Heart right ventricle (tissue), 16 donors: Measurements from ENCODE around the gene RFX2. TPM values are rescaled to one million over a fixed set of nuclear protein-coding genes. Genes with fewer than 3 reads are reported as not detected.

Source experiments
- ATAC-seq, 8 donors: fragments of 200-7000 bp; cut with Tn5 transposase; one replicate each; pipeline ENCODE4 v1.9.1; 2020; ENCODE audit warnings: mild to moderate bottlenecking in 8 of 8, moderate library complexity in 8 of 8, moderate number of reproducible peaks in 1 of 8
- DNase-seq, 2 donors: peaks; one replicate each; pipeline ENCODE4 v3.0.0-alpha.2; 2020
- H3K27ac ChIP-seq, 10 donors: fragments of 200-600 bp; sonication (generic) in 2 of 10; one replicate each; pipeline versions ENCODE4 v1.5.0 to v1.8.0; 2020 to 2022; ENCODE audit warnings: mild to moderate bottlenecking in 3 of 10
- H3K27me3 ChIP-seq, 7 donors: fragments of 200-600 bp; one replicate each; pipeline ENCODE4 v1.8.0; 2021 to 2022; ENCODE audit warnings: mild to moderate bottlenecking in 2 of 7
- H3K36me3 ChIP-seq, 9 donors: fragments of 200-600 bp; sonication (generic) in 1 of 9; one replicate each; pipeline versions ENCODE4 v1.5.0 to v1.8.0; 2020 to 2022; ENCODE audit warnings: mild to moderate bottlenecking in 2 of 9
- H3K4me1 ChIP-seq, 9 donors: fragments of 200-600 bp; sonication (generic) in 1 of 9; one replicate each; pipeline versions ENCODE4 v1.5.0 to v1.8.0; 2020 to 2022; ENCODE audit warnings: mild to moderate bottlenecking in 4 of 9
- H3K4me3 ChIP-seq, 10 donors: fragments of 200-600 bp; sonication (generic) in 2 of 10; one replicate each; pipeline versions ENCODE4 v1.5.0 to v1.8.0; 2020 to 2022; ENCODE audit warnings: mild to moderate bottlenecking in 7 of 10, moderate library complexity in 2 of 10
- H3K9me3 ChIP-seq, 11 donors: fragments of 200-600 bp in 10 of 11; sonication (generic) in 2 of 11; one replicate each; pipeline versions ENCODE4 v1.5.0 to v1.8.0; 2013 to 2022; ENCODE audit warnings: mild to moderate bottlenecking in 2 of 11, control low read depth in 1 of 11, moderate library complexity in 1 of 11
- whole genome bisulfite sequencing, 2 donors: extraction: QIAGEN DNeasy Blood & Tissue Kit; methylation state at CpG; one replicate each; pipeline ENCODE4 v1.1.7; 2013; ENCODE audit warnings: inconsistent platforms in 1 of 2; 5-methylcytosine and 5-hydroxymethylcytosine counted together
- intact Hi-C, 10 donors: fragments of 100-400 bp; cut with DNase I; formaldehyde crosslinking; loops; one replicate each; pipeline versions ENCODE4 v1.11.1 to v1.14.2; 2022
- polyA plus RNA-seq, 2 donors: library from polyadenylated mRNA; stranded (reverse); fragments of 200-250 nt; gene quantifications; one replicate each; pipeline ENCODE4 v1.2.3, GENCODE V29; 2013
- total RNA-seq, 10 donors: library from RNA; stranded (reverse); fragmentation: NEBNext Ultra II Directional in 3 of 10; extraction: Animal tissue kit (Norgen Biotek cat#: 25700) in 3 of 10; gene quantifications; one replicate each; pipeline versions ENCODE4 v1.2.1 to v1.2.4, GENCODE V29; 2021 to 2023
- TF ChIP-seq, protein P1 (sequence below), 9 donors: fragments of 200-600 bp; sonication (generic) in 2 of 9; IDR thresholded peaks; one replicate each; pipeline versions ENCODE4 v1.5.0 to v1.8.0; 2021 to 2022; ENCODE audit warnings: antibody characterized with exemption in 9 of 9, mild to moderate bottlenecking in 5 of 9, moderate library complexity in 1 of 9
- donor health status: Arrhythmogenic right ventricular cardiomyopathy.
- donor health status: ischemic (EF 13 %, LVEDD 7.1; RV severe dilation, severe dysfunction).
- donor health status: healthy with polysubstance abuse.
- donor health status: DM: no; HTN: yes; CAD: no.
- donor health status: DM: no; HTN: no; CAD: no.
- donor health status: ischemic (EF 25% LVEDD 6.9; RV normal size, moderate dysfunction).
- donor health status: ischemic (EF 25% LVEDD 5.7; RV mildly dilated, moderate dysfunction).
- donor health status: healthy.
- donor health status: DM: yes; HTN: yes; CAD: no.
- donor health status: Ischemic cardiomyopathy.
- donor health status: ischemic (EF 35%, LVEDD 5.7; RV mildly dilated, moderate dysfunction).
- donor health status: nonischemic (EF 11% LVEDD 7.7; RV severe dilation, severe dysfunction).
- donor health status: DM: yes; HTN: yes; CAD: no.
- donor health status: PGD.
- donor health status: ischemic (EF 29% LVEDD 5.4; RV normal size, mild dysfunction).
- donor health status: nonischemic (EF 23%, LVEDD 6.1; RV moderate dilation, normal function).

Gene RFX2
- total and polyA plus RNA-seq, 12 donors, result 4.2 to 17.4 (median 5.2) TPM

DNA sequence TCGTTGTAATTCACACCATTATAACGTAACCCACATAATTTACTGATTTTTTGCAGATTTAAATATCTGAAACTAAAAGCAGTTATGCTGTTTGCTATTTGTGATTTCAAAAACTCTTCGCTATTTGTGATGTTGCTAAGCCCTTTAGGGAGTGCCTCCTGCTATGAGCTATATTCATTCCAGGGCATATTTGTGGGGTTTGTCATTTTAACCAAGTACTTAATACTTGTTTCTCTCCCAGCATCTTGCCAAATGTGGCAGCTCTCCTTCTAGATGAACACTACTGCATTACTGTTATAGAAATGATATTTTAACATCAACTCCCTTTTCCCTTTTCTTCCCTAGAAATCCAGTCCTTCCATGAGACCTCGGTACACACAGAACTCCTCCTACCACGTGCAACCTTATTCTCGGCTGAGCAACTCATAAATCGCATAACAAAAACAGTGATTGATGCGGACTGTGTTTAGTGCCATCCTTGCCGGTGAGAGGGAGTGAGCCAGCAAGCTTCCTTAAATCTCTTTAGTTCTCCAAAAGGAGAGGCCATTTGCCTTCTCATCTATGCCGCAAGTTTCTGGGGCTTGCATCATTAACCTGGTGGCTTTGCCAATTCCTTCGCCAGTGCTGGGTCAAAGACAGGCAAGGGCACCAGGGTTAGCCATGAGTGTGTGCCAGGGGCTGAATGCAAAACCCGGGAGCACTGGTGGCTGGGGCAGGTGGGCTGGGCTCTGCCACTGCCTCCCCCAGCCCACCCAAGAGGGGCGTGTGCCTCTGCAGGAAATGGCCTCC is 33.4 kb downstream of the RFX2 start:
- Histone ChIP-seq H3K4me3 (no peak overlapping the region), H3K27me3 (no peaks in the 10 kb centered on the region), H3K27ac (peak overlapping the region in 1 of 10 donors; percentile 50), H3K9me3 (no peaks in the 10 kb centered on the region), H3K4me1 (peaks cover 0 to 15% (median 3%) of the 10 kb centered on the region in 9 donors), H3K36me3 (no peaks in the 10 kb centered on the region)
- intact Hi-C loops, result no loop called here
- no peak for DNase-seq
- peak in 4 of 8 donors; percentile 21 to 71 (median 44) for ATAC-seq
- 65 to 69% methylated on average over 13 of the region's 13 CpGs for WGBS, 2 donors
- TF ChIP-seq, protein P1, sequence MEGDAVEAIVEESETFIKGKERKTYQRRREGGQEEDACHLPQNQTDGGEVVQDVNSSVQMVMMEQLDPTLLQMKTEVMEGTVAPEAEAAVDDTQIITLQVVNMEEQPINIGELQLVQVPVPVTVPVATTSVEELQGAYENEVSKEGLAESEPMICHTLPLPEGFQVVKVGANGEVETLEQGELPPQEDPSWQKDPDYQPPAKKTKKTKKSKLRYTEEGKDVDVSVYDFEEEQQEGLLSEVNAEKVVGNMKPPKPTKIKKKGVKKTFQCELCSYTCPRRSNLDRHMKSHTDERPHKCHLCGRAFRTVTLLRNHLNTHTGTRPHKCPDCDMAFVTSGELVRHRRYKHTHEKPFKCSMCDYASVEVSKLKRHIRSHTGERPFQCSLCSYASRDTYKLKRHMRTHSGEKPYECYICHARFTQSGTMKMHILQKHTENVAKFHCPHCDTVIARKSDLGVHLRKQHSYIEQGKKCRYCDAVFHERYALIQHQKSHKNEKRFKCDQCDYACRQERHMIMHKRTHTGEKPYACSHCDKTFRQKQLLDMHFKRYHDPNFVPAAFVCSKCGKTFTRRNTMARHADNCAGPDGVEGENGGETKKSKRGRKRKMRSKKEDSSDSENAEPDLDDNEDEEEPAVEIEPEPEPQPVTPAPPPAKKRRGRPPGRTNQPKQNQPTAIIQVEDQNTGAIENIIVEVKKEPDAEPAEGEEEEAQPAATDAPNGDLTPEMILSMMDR (IDR thresholded peaks at IDR 0.05), result no peak

- WGBS, 2 donors, result 92 to 95% methylated on average over 7 of the region's 7 CpGs
Observed at GRCh38 chr19:6076291-6076665, 34.0 kb downstream of the RFX2 start.

DNA sequence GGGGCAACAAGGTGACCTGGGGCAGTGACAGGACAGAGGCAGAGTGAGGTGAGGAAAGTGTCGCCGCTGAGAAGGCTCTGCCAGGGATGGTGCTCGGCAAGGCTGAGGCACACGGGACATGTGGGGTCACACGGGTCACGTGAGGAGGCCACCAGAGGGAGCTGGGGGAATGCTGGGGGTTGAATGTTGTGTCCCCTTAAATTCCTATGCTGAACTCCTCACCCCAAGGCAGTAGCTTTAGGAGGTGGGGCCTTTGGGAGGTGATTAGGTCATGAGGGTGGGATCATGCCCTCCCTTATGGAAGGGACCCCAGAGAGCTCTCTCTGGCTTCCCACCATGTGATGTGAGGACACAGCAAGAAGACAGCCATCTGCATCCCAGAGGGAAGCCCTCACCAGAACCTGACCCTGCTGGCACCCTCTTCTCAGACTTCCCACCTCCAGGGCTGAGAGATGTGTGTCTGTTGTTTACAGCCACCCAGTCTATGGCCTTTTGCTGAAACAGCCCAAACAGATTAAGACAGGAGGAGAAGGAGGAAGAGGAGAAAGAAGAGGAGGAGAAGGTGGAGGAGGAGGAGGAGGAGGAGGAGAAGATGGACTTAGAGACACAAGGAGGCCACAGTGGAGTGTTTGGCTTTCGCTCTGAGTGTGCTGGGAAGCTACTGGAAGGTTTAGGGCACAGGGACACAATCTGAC is 35.4 kb downstream of the RFX2 start:
- no peak for DNase-seq
- no peaks in the 10 kb centered on the region for H3K27me3 ChIP-seq

More at GRCh38 chr19:6076291-6076665, 34.0 kb downstream of the RFX2 start:
- Histone ChIP-seq H3K4me3 (no peak overlapping the region), H3K27ac (peak overlapping the region in 1 of 10 donors; percentile 50), H3K27me3 (no peaks in the 10 kb centered on the region), H3K9me3 (no peaks in the 10 kb centered on the region), H3K4me1 (peaks cover 0 to 19% (median 7%) of the 10 kb centered on the region in 9 donors), H3K36me3 (no peaks in the 10 kb centered on the region)
- ATAC-seq (no peak), DNase-seq (no peak)
- intact Hi-C loops, result no loop called here
- TF ChIP-seq, protein P1 (IDR thresholded peaks at IDR 0.05), result no peak

More for the DNA sequence above, 35.4 kb downstream of the RFX2 start:
- Histone ChIP-seq H3K27ac (no peak overlapping the region), H3K4me1 (peaks cover 0 to 26% (median 7%) of the 10 kb centered on the region in 9 donors), H3K4me3 (no peak overlapping the region), H3K36me3 (no peaks in the 10 kb centered on the region), H3K9me3 (no peaks in the 10 kb centered on the region)
- 72 to 81% methylated on average over 7 of the region's 7 CpGs for WGBS, 2 donors
- intact Hi-C loops, result no loop called here
- TF ChIP-seq, protein P1 (IDR thresholded peaks at IDR 0.05), result no peak
- ATAC-seq, result no peak
